Activated CD4-positive, alpha-beta memory T cell treated with anti-CD3 and anti-CD28 coated beads, Interleukin-2, amount 10 ng/mL, durations not matched to agents 7 days and 5 days (primary cell): ENCODE data around the gene ATP10A. TPM values are rescaled to one million over a fixed set of nuclear protein-coding genes. Genes with fewer than 3 reads are reported as not detected.

ENCODE experiments used
- CTCF ChIA-PET: fragments of 350-600 bp; sonication (Branson Sonifier 250); formaldehyde crosslinking; loops from one replicate; lab custom pipeline; 2021; ENCODE audit warnings: antibody characterized with exemption, inconsistent platforms; lab: Charles Lee
- POLR2A ChIA-PET: fragments of 350-600 bp; sonication (Branson Sonifier 250); formaldehyde crosslinking; loops from one replicate; lab custom pipeline; 2021; ENCODE audit warnings: antibody characterized with exemption; lab: Charles Lee
- DNase-seq: peaks from one replicate; pipeline ENCODE4 v3.0.0-alpha.2; 2020
- H3K27ac Mint-ChIP-seq: one replicate; pipeline ENCODE4 v1.8.0; 2021; ENCODE audit warnings: mild to moderate bottlenecking, mixed read lengths
- H3K27me3 Mint-ChIP-seq: one replicate; pipeline ENCODE4 v1.8.0; 2021; ENCODE audit warnings: mixed read lengths
- H3K36me3 Mint-ChIP-seq: one replicate; pipeline ENCODE4 v1.8.0; 2021; ENCODE audit warnings: low read depth, mixed read lengths
- H3K4me1 Mint-ChIP-seq: one replicate; pipeline ENCODE4 v1.8.0; 2021; ENCODE audit warnings: mixed read lengths
- H3K4me3 Mint-ChIP-seq: one replicate; pipeline ENCODE4 v1.8.0; 2021; ENCODE audit warnings: mild to moderate bottlenecking, mixed read lengths
- H3K9me3 Mint-ChIP-seq: one replicate; pipeline ENCODE4 v1.8.0; 2021; ENCODE audit warnings: mixed read lengths
- total RNA-seq, 2 experiments: library from RNA; stranded (reverse); gene quantifications; one replicate each; pipeline ENCODE4 v1.2.3, GENCODE V29; 2021

ATP10A gene
- total RNA-seq, 2 experiments from 2014 or later, result 35.8 to 36.5 TPM

- ChIA-PET POLR2A (no interaction called here), CTCF (no interaction called here)
- no peaks in the 10 kb centered on the region for H3K27me3 Mint-ChIP-seq
Observed at GRCh38 chr15:25876231-25877140, 13.4 kb upstream of the ATP10A start.

GRCh38 chr15:25875566-25875965 is 12.4 kb upstream of the ATP10A start:
- no peaks in the 10 kb centered on the region for H3K27me3 Mint-ChIP-seq
- POLR2A ChIA-PET, result no interaction called here
- no peak overlapping the region for H3K4me3 Mint-ChIP-seq
- no peaks in the 10 kb centered on the region for H3K4me1 Mint-ChIP-seq
- H3K27ac Mint-ChIP-seq, result no peak overlapping the region
- no peak for DNase-seq
- CTCF ChIA-PET, result no interaction called here
- H3K9me3 Mint-ChIP-seq, result no peaks in the 10 kb centered on the region
- H3K36me3 Mint-ChIP-seq, result no peaks in the 10 kb centered on the region

More at GRCh38 chr15:25876231-25877140, 13.4 kb upstream of the ATP10A start:
- Mint-ChIP-seq H3K4me3 (no peak overlapping the region), H3K4me1 (no peaks in the 10 kb centered on the region), H3K27ac (no peak overlapping the region), H3K9me3 (no peaks in the 10 kb centered on the region), H3K36me3 (no peaks in the 10 kb centered on the region)
- no peak for DNase-seq

GRCh38 chr15:25874379-25874778 is 11.3 kb upstream of the ATP10A start:
- ChIA-PET CTCF (no interaction called here), POLR2A (no interaction called here)
- H3K9me3 Mint-ChIP-seq, result no peaks in the 10 kb centered on the region

GRCh38 chr15:25871403-25871802 is 8.3 kb upstream of the ATP10A start:
- ChIA-PET POLR2A (no interaction called here), CTCF (no interaction called here)
- Mint-ChIP-seq H3K36me3 (no peaks in the 10 kb centered on the region), H3K4me3 (no peak overlapping the region), H3K4me1 (peaks cover 3% of the 10 kb centered on the region), H3K9me3 (no peaks in the 10 kb centered on the region), H3K27me3 (peaks cover 7% of the 10 kb centered on the region), H3K27ac (no peak overlapping the region)
- no peak for DNase-seq

More at GRCh38 chr15:25874379-25874778, 11.3 kb upstream of the ATP10A start:
- Mint-ChIP-seq H3K27me3 (no peaks in the 10 kb centered on the region), H3K4me3 (no peak overlapping the region), H3K4me1 (peaks cover under 1% of the 10 kb centered on the region), H3K27ac (no peak overlapping the region), H3K36me3 (no peaks in the 10 kb centered on the region)
- no peak for DNase-seq

GRCh38 chr15:25870938-25871337 is 7.8 kb upstream of the ATP10A start:
- CTCF ChIA-PET, result no interaction called here
- Mint-ChIP-seq H3K27me3 (peaks cover 7% of the 10 kb centered on the region), H3K4me1 (peaks cover 3% of the 10 kb centered on the region), H3K36me3 (no peaks in the 10 kb centered on the region), H3K9me3 (no peaks in the 10 kb centered on the region), H3K27ac (no peak overlapping the region), H3K4me3 (no peak overlapping the region)
- POLR2A ChIA-PET, result no interaction called here
- no peak for DNase-seq

- no peaks in the 10 kb centered on the region for H3K9me3 Mint-ChIP-seq
- POLR2A ChIA-PET, result no interaction called here
- CTCF ChIA-PET, result no interaction called here
- no peak overlapping the region for H3K4me3 Mint-ChIP-seq
- no peak for DNase-seq
- no peaks in the 10 kb centered on the region for H3K36me3 Mint-ChIP-seq
- H3K27me3 Mint-ChIP-seq, result peaks cover 13% of the 10 kb centered on the region
- H3K27ac Mint-ChIP-seq, result no peak overlapping the region
- H3K4me1 Mint-ChIP-seq, result peaks cover 3% of the 10 kb centered on the region
Observed at GRCh38 chr15:25869701-25870100, 6.6 kb upstream of the ATP10A start.

GRCh38 chr15:25866874-25867273 is 3.7 kb upstream of the ATP10A start:
- Mint-ChIP-seq H3K4me3 (no peak overlapping the region), H3K27me3 (peaks cover 13% of the 10 kb centered on the region), H3K9me3 (no peaks in the 10 kb centered on the region), H3K36me3 (peaks cover 5% of the 10 kb centered on the region), H3K4me1 (peaks cover 12% of the 10 kb centered on the region), H3K27ac (no peak overlapping the region)
- no peak for DNase-seq
- CTCF ChIA-PET, result no interaction called here
- POLR2A ChIA-PET, result interaction anchor here (2.5 kb wide), 1 partner anchor 20 kb away, joined by 7 read pairs; no protein-coding TSS in a partner anchor

GRCh38 chr15:25866251-25866650 is 3.1 kb upstream of the ATP10A start:
- CTCF ChIA-PET, result no interaction called here
- no peaks in the 10 kb centered on the region for H3K9me3 Mint-ChIP-seq
- no peak for DNase-seq
- POLR2A ChIA-PET, result interaction anchor here (2.5 kb wide), 1 partner anchor 19 kb away, joined by 7 read pairs; no protein-coding TSS in a partner anchor
- peaks cover 13% of the 10 kb centered on the region for H3K27me3 Mint-ChIP-seq
- H3K4me1 Mint-ChIP-seq, result peaks cover 12% of the 10 kb centered on the region
- peaks cover 11% of the 10 kb centered on the region for H3K36me3 Mint-ChIP-seq
- H3K27ac Mint-ChIP-seq, result no peak overlapping the region
- no peak overlapping the region for H3K4me3 Mint-ChIP-seq

- no peaks in the 10 kb centered on the region for H3K9me3 Mint-ChIP-seq
- peaks cover 22% of the 10 kb centered on the region for H3K36me3 Mint-ChIP-seq
- peaks cover 13% of the 10 kb centered on the region for H3K27me3 Mint-ChIP-seq
- ChIA-PET POLR2A (interaction anchor here (2.5 kb wide), 1 partner anchor 18 kb away, joined by 7 read pairs; no protein-coding TSS in a partner anchor), CTCF (no interaction called here)
- H3K4me1 Mint-ChIP-seq, result peaks cover 21% of the 10 kb centered on the region
- peak overlapping the region; percentile 53 for H3K4me3 Mint-ChIP-seq
- H3K27ac Mint-ChIP-seq, result no peak overlapping the region
- DNase-seq, result no peak
Observed at GRCh38 chr15:25864966-25865365, 1.8 kb upstream of the ATP10A start.

GRCh38 chr15:25863968-25864580 is 947 bp upstream of the ATP10A start:
- Mint-ChIP-seq H3K9me3 (no peaks in the 10 kb centered on the region), H3K36me3 (peaks cover 24% of the 10 kb centered on the region), H3K4me3 (peak overlapping the region; percentile 77), H3K27me3 (peaks cover 13% of the 10 kb centered on the region), H3K27ac (peak overlapping the region; percentile 80), H3K4me1 (peaks cover 27% of the 10 kb centered on the region)
- CTCF ChIA-PET, result interaction anchor here (0.9 kb wide), 1 partner anchor 81 kb away, joined by 5 read pairs; no protein-coding TSS in a partner anchor
- no peak for DNase-seq
- POLR2A ChIA-PET, result interaction anchor here (0.7 to 5.9 kb wide), 3 partner anchors 15 to 52 kb away, joined by 3 to 124 read pairs (median 25); no protein-coding TSS in a partner anchor

- Mint-ChIP-seq H3K4me3 (peak overlapping the region; percentile 93), H3K4me1 (peaks cover 40% of the 10 kb centered on the region), H3K36me3 (peaks cover 34% of the 10 kb centered on the region), H3K9me3 (no peaks in the 10 kb centered on the region), H3K27me3 (peaks cover 11% of the 10 kb centered on the region), H3K27ac (peak overlapping the region; percentile 85)
- peak; percentile 58 for DNase-seq
- CTCF ChIA-PET, result interaction anchor here (0.9 to 2.3 kb wide), 5 partner anchors 9 to 79 kb away, joined by 3 to 7 read pairs (median 5); no protein-coding TSS in a partner anchor
- POLR2A ChIA-PET, result interaction anchor here (0.8 to 5.9 kb wide), 11 partner anchors 9 to 220 kb away, joined by 3 to 124 read pairs (median 5); no protein-coding TSS in a partner anchor
Observed at GRCh38 chr15:25862472-25863110, 536 bp downstream of the ATP10A start.

- Mint-ChIP-seq H3K27ac (peak overlapping the region; percentile 85), H3K4me3 (peak overlapping the region; percentile 93), H3K4me1 (peaks cover 43% of the 10 kb centered on the region), H3K27me3 (peaks cover 11% of the 10 kb centered on the region), H3K9me3 (no peaks in the 10 kb centered on the region), H3K36me3 (peaks cover 39% of the 10 kb centered on the region)
- ChIA-PET CTCF (interaction anchor here (0.8 to 2.3 kb wide), 6 partner anchors 9 to 79 kb away, joined by 3 to 7 read pairs (median 4); no protein-coding TSS in a partner anchor), POLR2A (interaction anchor here (0.8 to 5.9 kb wide), 13 partner anchors 8 to 221 kb away, joined by 3 to 124 read pairs (median 4); no protein-coding TSS in a partner anchor)
- peak; percentile 32 for DNase-seq
Observed at GRCh38 chr15:25862071-25862471, 1.1 kb downstream of the ATP10A start.
